GM12878 (cell line): Measurements from ENCODE around the gene HMGXB3.

Experiments used
- BCL11A ChIP-seq: IDR thresholded peaks from 2 replicates; pipeline ENCODE4 v1.6.1; 2011; ENCODE audit warnings: low read depth, low read length
- CBX5 ChIP-seq: sonication (generic); IDR thresholded peaks from 2 replicates; pipeline ENCODE4 v1.6.1; 2016; ENCODE audit warnings: low read depth, moderate library complexity, mild to moderate bottlenecking, inconsistent platforms
- CREB1 ChIP-seq: IDR thresholded peaks from 2 replicates; pipeline ENCODE4 v1.6.1; 2012; ENCODE audit warnings: low read depth, mild to moderate bottlenecking, inconsistent platforms
- ETV6 ChIP-seq, 2 experiments: fragments of 450-650 bp in 1 of 2; IDR thresholded peaks in 1 of 2; conservative IDR thresholded peaks in 1 of 2; 2 replicates each; pipeline ENCODE4 v1.6.1; 2014; ENCODE audit warnings: antibody characterized with exemption in 1 of 2, borderline replicate concordance in 1 of 2, low read depth in 1 of 2, mild to moderate bottlenecking in 1 of 2, moderate library complexity in 1 of 2
- MTA2 ChIP-seq: fragments of 450-650 bp; IDR thresholded peaks from 2 replicates; pipeline ENCODE4 v1.6.1; 2016; ENCODE audit warnings: low read depth, mild to moderate bottlenecking, moderate library complexity
- MYC ChIP-seq: IDR thresholded peaks from 2 replicates; pipeline ENCODE4 v1.6.1; 2011; ENCODE audit warnings: mild to moderate bottlenecking, low read length, moderate library complexity, inconsistent platforms; ENCODE audit not compliant: insufficient read depth, insufficient replicate concordance, insufficient read length, severe bottlenecking
- NFYB ChIP-seq: IDR thresholded peaks from 2 replicates; pipeline ENCODE4 v1.6.1; 2011; ENCODE audit warnings: low read depth, mild to moderate bottlenecking, low read length, improper control_type of control experiment, moderate library complexity; ENCODE audit not compliant: insufficient read depth
- POLR2A ChIP-seq: IDR thresholded peaks from 2 replicates; pipeline ENCODE4 v1.6.1; 2011; ENCODE audit warnings: low read depth, mild to moderate bottlenecking, low read length
- PRDM15 ChIP-seq: fragments of 450-650 bp; formaldehyde crosslinking; IDR thresholded peaks from 2 replicates; pipeline ENCODE4 v1.4.0; 2020; ENCODE audit warnings: mild to moderate bottlenecking, moderate library complexity
- RAD21 ChIP-seq: IDR thresholded peaks from 2 replicates; pipeline ENCODE4 v1.6.1; 2011; ENCODE audit warnings: mild to moderate bottlenecking, low read depth, low read length, moderate library complexity; ENCODE audit not compliant: insufficient read depth
- SRF ChIP-seq, 2 experiments: IDR thresholded peaks; 2 replicates each; pipeline ENCODE4 v1.6.1; 2011; ENCODE audit warnings: low read depth in 2 of 2, low read length in 2 of 2, mild to moderate bottlenecking in 1 of 2, moderate library complexity in 1 of 2
- TF ChIP-seq, protein P1 (sequence below), 3 experiments: IDR thresholded peaks in 2 of 3; conservative IDR thresholded peaks in 1 of 3; 2 replicates each; pipeline ENCODE4 v1.5.1; 2011; ENCODE audit warnings: low read depth in 3 of 3, low read length in 3 of 3, mild to moderate bottlenecking in 3 of 3, control low read depth in 2 of 3, moderate library complexity in 2 of 3, inconsistent platforms in 1 of 3, mixed read lengths in 1 of 3; ENCODE audit not compliant: control insufficient read depth in 2 of 3, insufficient read depth in 1 of 3; ENCODE audit errors: extremely low read depth in 1 of 3
- TF ChIP-seq, protein P2 (sequence below): IDR thresholded peaks from 2 replicates; pipeline ENCODE4 v1.6.1; 2011; ENCODE audit warnings: mild to moderate bottlenecking, low read depth, low read length, moderate library complexity; ENCODE audit not compliant: insufficient replicate concordance

DNA sequence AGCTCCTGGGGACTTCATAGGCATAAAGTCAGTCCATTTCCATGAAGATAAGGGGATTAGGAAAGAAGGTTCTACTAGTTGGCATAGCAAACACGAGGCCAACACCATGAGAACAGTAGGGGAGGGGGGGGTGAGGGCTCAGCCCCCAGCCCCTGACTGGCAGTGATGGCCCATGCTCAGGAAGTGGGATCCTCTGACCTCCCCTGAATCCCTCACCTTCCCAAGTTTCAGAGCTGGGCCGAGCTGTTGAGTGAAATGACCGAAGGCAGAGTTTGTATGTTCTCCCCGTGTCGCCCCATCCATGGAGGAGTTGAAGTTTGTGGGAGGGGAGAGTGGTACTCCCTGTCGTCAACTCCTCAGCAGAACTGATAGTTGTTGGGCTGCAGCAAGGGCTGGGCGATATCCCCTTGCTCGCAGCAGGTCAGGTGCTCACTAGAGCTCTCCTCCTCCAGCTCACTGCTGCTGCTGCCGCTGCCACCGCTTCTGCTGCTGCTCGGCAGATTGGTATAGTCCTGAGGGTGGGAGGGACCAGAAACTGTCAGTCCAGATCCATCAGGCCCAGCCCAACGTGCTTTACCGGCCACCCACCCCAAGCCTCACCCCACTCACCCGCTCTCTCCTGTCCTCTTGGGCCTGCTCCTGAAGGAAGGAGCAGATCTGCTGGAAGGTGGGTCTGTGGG is 53.3 kb downstream of the HMGXB3 start:
- TF ChIP-seq PRDM15, result no peak
- no peak for TF ChIP-seq ETV6 (conservative IDR thresholded peaks at IDR 0.05 in 1 of 2, IDR thresholded peaks at IDR 0.05 in 1 of 2; ENCODE audit: borderline replicate concordance in 1 of 2, low read depth in 1 of 2)
- no peak for TF ChIP-seq CBX5
- TF ChIP-seq SRF (IDR thresholded peaks at IDR 0.05; ENCODE audit: low read depth in 2 of 2, low read length in 2 of 2), result no peak
- TF ChIP-seq, protein P1, sequence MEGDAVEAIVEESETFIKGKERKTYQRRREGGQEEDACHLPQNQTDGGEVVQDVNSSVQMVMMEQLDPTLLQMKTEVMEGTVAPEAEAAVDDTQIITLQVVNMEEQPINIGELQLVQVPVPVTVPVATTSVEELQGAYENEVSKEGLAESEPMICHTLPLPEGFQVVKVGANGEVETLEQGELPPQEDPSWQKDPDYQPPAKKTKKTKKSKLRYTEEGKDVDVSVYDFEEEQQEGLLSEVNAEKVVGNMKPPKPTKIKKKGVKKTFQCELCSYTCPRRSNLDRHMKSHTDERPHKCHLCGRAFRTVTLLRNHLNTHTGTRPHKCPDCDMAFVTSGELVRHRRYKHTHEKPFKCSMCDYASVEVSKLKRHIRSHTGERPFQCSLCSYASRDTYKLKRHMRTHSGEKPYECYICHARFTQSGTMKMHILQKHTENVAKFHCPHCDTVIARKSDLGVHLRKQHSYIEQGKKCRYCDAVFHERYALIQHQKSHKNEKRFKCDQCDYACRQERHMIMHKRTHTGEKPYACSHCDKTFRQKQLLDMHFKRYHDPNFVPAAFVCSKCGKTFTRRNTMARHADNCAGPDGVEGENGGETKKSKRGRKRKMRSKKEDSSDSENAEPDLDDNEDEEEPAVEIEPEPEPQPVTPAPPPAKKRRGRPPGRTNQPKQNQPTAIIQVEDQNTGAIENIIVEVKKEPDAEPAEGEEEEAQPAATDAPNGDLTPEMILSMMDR (IDR thresholded peaks at IDR 0.05 in 2 of 3, conservative IDR thresholded peaks at IDR 0.05 in 1 of 3; ENCODE audit: control insufficient read depth in 2 of 3, extremely low read depth in 1 of 3, insufficient read depth in 1 of 3, low read depth in 3 of 3, low read length in 3 of 3), result no peak
- TF ChIP-seq NFYB, result no peak
- TF ChIP-seq POLR2A, result no peak; the same call in 1 of the 2 replicates
- TF ChIP-seq CREB1, result no peak
- no peak for TF ChIP-seq BCL11A
- TF ChIP-seq, protein P2, sequence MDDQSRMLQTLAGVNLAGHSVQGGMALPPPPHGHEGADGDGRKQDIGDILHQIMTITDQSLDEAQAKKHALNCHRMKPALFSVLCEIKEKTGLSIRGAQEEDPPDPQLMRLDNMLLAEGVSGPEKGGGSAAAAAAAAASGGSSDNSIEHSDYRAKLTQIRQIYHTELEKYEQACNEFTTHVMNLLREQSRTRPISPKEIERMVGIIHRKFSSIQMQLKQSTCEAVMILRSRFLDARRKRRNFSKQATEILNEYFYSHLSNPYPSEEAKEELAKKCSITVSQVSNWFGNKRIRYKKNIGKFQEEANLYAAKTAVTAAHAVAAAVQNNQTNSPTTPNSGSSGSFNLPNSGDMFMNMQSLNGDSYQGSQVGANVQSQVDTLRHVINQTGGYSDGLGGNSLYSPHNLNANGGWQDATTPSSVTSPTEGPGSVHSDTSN, result no peak
- TF ChIP-seq MTA2, result no peak
- no peak for TF ChIP-seq RAD21
- TF ChIP-seq MYC, result no peak
